ENCODE results near the gene LAYN. TPM values are rescaled to one million over a fixed set of nuclear protein-coding genes. Genes with fewer than 3 reads are reported as not detected.

Gene LAYN
- total RNA-seq, 1 experiment from 2014 or later: 9.6 TPM

DNA sequence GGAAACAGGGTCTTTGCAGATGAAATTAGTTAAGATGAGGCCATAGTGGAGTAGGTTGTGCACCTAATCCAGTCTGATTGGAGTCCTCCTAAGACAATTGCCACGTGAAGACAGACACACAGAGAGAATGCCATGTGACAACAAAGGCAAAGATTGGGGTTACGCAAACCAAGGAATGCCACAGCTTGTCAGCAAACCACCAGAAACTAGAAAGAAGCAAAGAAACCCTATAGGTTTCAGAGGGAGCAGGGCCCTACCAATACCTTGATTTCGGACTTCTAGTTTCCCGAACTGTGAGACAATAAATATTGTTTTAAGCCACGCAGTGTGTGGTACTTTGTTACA lies 8.2 kb upstream of the LAYN start:
- TF ChIP-seq EZH2 (IDR thresholded peaks at IDR 0.05; ENCODE audit: borderline replicate concordance, low read depth, low read length, poor library complexity, severe bottlenecking): no peak
- TF ChIP-seq, protein P1, sequence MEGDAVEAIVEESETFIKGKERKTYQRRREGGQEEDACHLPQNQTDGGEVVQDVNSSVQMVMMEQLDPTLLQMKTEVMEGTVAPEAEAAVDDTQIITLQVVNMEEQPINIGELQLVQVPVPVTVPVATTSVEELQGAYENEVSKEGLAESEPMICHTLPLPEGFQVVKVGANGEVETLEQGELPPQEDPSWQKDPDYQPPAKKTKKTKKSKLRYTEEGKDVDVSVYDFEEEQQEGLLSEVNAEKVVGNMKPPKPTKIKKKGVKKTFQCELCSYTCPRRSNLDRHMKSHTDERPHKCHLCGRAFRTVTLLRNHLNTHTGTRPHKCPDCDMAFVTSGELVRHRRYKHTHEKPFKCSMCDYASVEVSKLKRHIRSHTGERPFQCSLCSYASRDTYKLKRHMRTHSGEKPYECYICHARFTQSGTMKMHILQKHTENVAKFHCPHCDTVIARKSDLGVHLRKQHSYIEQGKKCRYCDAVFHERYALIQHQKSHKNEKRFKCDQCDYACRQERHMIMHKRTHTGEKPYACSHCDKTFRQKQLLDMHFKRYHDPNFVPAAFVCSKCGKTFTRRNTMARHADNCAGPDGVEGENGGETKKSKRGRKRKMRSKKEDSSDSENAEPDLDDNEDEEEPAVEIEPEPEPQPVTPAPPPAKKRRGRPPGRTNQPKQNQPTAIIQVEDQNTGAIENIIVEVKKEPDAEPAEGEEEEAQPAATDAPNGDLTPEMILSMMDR (conservative IDR thresholded peaks at IDR 0.05; ENCODE audit: low read depth, low read length): no peak
- no peaks in the 10 kb centered on the region for H3K36me3 ChIP-seq (ENCODE audit: insufficient read depth, low read length, poor library complexity, severe bottlenecking)
- H3K4me3 ChIP-seq (ENCODE audit: low read depth, low read length, poor library complexity, severe bottlenecking): no peak overlapping the region
- POLR2A ChIA-PET (ENCODE audit: low non-redundant PET): interaction anchor here (0.6 kb wide), 1 partner anchor 22 kb away, joined by 3 read pairs; no protein-coding TSS in a partner anchor
- CTCF ChIA-PET: no interaction called here
- intact Hi-C loops (cut with micrococcal nuclease; ENCODE audit: unreplicated experiment): no loop called here
- H3K27ac ChIP-seq (ENCODE audit: low read depth, low read length, poor library complexity, severe bottlenecking): no peak overlapping the region
- H3K27me3 ChIP-seq (replicated peaks; ENCODE audit: insufficient read depth, low read depth, low read length, poor library complexity): no peaks in the 10 kb centered on the region
- no peaks in the 10 kb centered on the region for H3K4me1 ChIP-seq (ENCODE audit: insufficient read depth, low read length, poor library complexity, severe bottlenecking)
- no peak for DNase-seq (ENCODE audit: low spot score)
- BruUV-seq (replicated peaks): no TSS peak
- no peaks in the 10 kb centered on the region for H3K9me3 ChIP-seq (ENCODE audit: low read depth, low read length, poor library complexity, severe bottlenecking)

DNA sequence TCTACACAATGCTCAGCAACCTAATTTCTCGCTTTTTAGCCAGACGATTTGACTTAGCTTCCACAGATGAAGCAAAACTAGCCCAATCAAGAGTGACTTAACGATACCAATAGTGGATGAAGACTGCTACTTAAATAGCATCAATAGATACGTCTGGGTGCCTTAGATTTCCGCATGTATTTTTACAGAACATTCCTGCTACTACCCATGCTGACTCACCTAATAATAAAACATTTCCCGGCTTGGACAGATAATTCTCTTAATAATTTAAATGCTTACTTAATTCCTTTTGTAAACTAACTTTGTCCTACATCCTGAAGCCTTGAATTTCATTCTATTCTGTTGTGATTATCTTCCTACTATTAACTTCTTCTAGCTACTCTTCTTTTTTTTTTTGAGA lies 5.2 kb upstream of the LAYN start:
- TF ChIP-seq EZH2 (IDR thresholded peaks at IDR 0.05; ENCODE audit: borderline replicate concordance, low read depth, low read length, poor library complexity, severe bottlenecking): no peak
- TF ChIP-seq, protein P1 (conservative IDR thresholded peaks at IDR 0.05; ENCODE audit: low read depth, low read length): no peak
- no peaks in the 10 kb centered on the region for H3K27me3 ChIP-seq (replicated peaks; ENCODE audit: insufficient read depth, low read depth, low read length, poor library complexity)
- ChIA-PET CTCF (no interaction called here), POLR2A (ENCODE audit: low non-redundant PET) (interaction anchor here (0.6 kb wide), 1 partner anchor 19 kb away, joined by 5 read pairs; no protein-coding TSS in a partner anchor)
- H3K36me3 ChIP-seq (ENCODE audit: insufficient read depth, low read length, poor library complexity, severe bottlenecking): no peaks in the 10 kb centered on the region
- peaks cover 5% of the 10 kb centered on the region for H3K4me1 ChIP-seq (ENCODE audit: insufficient read depth, low read length, poor library complexity, severe bottlenecking)
- no peaks in the 10 kb centered on the region for H3K9me3 ChIP-seq (ENCODE audit: low read depth, low read length, poor library complexity, severe bottlenecking)
- no peak for DNase-seq (ENCODE audit: low spot score)
- no peak overlapping the region for H3K27ac ChIP-seq (ENCODE audit: low read depth, low read length, poor library complexity, severe bottlenecking)
- BruUV-seq (replicated peaks): no TSS peak
- intact Hi-C loops (cut with micrococcal nuclease; ENCODE audit: unreplicated experiment): no loop called here
- H3K4me3 ChIP-seq (ENCODE audit: low read depth, low read length, poor library complexity, severe bottlenecking): no peak overlapping the region

DNA sequence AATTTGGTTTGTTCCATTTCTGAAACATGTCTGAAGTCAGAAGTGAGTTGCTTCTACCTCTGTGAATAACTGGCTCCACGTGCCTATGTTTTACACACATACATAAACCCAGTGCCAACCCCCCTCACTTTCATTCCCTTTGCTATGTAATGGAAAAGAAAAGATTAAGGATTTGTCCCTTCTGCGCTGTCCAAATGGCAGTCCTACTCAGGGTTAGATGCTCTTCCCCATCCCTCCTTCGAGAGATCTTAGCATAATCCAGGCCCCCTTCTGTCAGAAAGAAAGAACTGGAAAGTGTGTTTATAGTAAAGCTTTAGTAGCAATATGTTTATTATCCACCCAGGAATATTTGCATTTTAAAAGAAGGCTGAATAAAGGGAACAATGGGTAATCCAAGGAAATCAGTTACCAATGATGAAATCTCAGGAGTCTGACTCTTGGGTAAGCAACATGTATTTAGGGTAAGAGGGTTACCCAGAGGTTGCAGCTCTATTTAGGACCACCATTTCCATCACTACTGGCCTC lies 3.1 kb upstream of the LAYN start:
- CTCF ChIA-PET: no interaction called here
- Histone ChIP-seq H3K36me3 (ENCODE audit: insufficient read depth, low read length, poor library complexity, severe bottlenecking) (no peaks in the 10 kb centered on the region), H3K27ac (ENCODE audit: low read depth, low read length, poor library complexity, severe bottlenecking) (no peak overlapping the region), H3K27me3 (replicated peaks; ENCODE audit: insufficient read depth, low read depth, low read length, poor library complexity) (no peaks in the 10 kb centered on the region), H3K9me3 (ENCODE audit: low read depth, low read length, poor library complexity, severe bottlenecking) (no peaks in the 10 kb centered on the region), H3K4me1 (ENCODE audit: insufficient read depth, low read length, poor library complexity, severe bottlenecking) (peaks cover 16% of the 10 kb centered on the region), H3K4me3 (ENCODE audit: low read depth, low read length, poor library complexity, severe bottlenecking) (no peak overlapping the region)
- TF ChIP-seq, protein P1 (conservative IDR thresholded peaks at IDR 0.05; ENCODE audit: low read depth, low read length): no peak
- DNase-seq (ENCODE audit: low spot score): no peak
- no TSS peak for BruUV-seq (replicated peaks)
- POLR2A ChIA-PET (ENCODE audit: low non-redundant PET): no interaction called here
- intact Hi-C loops (cut with micrococcal nuclease; ENCODE audit: unreplicated experiment): no loop called here

All from A673 (cell line).